ENCODE data around the gene SLIT3. TPM values are rescaled to one million over a fixed set of nuclear protein-coding genes. Genes with fewer than 3 reads are reported as not detected.

SLIT3 gene
- total and polyA plus RNA-seq, 10 of the 15 experiments (the other 5 are each of a cell fraction or from before 2014, with no cell fraction given): 0.05 TPM; not detected in 9

DNA sequence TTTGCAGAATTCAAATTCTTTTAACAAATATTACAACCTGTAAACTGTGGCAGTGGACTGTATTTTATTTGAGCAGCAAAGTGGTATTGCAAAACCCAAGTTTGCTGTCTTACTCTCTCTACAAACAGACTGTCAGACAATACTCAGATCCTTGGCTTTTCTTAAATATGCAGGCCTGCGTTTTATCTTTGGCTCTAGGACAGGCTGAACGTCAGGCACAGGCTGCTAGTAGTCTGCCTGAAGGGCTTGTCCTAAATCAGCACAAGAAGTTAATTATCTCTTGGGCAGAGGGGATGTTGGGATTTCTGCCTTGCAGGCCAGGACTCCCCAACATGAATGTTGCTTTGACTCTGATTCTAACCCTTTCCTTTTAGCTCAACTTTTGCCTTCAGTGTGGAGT is 147.5 kb downstream of the SLIT3 start:
- no TSS peak for BruUV-seq (replicated peaks)

DNA sequence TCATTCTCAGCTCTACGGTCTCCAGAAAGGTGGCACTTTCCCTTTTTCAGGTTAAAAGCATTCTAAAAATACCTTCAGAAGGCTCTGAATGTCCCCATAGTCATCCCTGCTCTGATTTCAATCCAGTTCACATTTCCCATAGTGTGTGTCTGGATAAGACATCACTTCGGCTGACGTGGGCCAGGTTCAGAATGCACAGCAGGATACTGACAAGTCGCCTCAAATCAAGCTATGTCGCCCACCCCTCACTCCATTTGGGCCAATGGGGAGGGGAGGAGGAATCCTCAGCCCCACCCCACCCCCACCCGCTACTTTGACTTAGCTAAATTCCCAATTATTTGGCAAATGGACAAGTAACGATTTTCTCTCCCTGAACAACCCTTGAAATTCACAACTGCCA is 148.0 kb downstream of the SLIT3 start:
- H3K36me3 ChIP-seq (ENCODE audit: control insufficient read depth in 2 of 2, insufficient read depth in 2 of 2, low read length in 1 of 2): no peaks in the 10 kb centered on the region
- ChIA-PET POLR2A (no interaction called here), CTCF (no interaction called here), RAD21 (ENCODE audit: unreplicated experiment) (no interaction called here), SMC1A (ENCODE audit: uncharacterized antibody, unreplicated experiment) (no interaction called here)
- H3K27ac ChIP-seq (ENCODE audit: control insufficient read depth, insufficient read depth): no peak overlapping the region
- no peak overlapping the region for H2AFZ ChIP-seq (ENCODE audit: control insufficient read depth, low read depth, low read length)
- H3K27me3 ChIP-seq (replicated peaks in 1 of 2; ENCODE audit: control insufficient read depth in 2 of 2, insufficient read depth in 2 of 2, low read length in 1 of 2): no peaks in the 10 kb centered on the region
- no peaks in the 10 kb centered on the region for H3K4me1 ChIP-seq (ENCODE audit: control insufficient read depth, insufficient read depth, low read length)
- H4K20me1 ChIP-seq (ENCODE audit: control insufficient read depth, insufficient read depth): no peaks in the 10 kb centered on the region
- BruUV-seq (replicated peaks): no TSS peak
- no peak overlapping the region for H3K4me2 ChIP-seq (ENCODE audit: control insufficient read depth, insufficient read depth)
- no peak for FAIRE-seq
- TF ChIP-seq IKZF1 (conservative IDR thresholded peaks at IDR 0.05): no peak
- TF ChIP-seq, protein P1, sequence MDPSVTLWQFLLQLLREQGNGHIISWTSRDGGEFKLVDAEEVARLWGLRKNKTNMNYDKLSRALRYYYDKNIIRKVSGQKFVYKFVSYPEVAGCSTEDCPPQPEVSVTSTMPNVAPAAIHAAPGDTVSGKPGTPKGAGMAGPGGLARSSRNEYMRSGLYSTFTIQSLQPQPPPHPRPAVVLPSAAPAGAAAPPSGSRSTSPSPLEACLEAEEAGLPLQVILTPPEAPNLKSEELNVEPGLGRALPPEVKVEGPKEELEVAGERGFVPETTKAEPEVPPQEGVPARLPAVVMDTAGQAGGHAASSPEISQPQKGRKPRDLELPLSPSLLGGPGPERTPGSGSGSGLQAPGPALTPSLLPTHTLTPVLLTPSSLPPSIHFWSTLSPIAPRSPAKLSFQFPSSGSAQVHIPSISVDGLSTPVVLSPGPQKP (IDR thresholded peaks at IDR 0.05; ENCODE audit: low read depth, low read length): no peak
- no peak for TF ChIP-seq ZBTB33 (IDR thresholded peaks at IDR 0.05)
- no peak for TF ChIP-seq SMAD5 (IDR thresholded peaks at IDR 0.05; ENCODE audit: low read depth)
- no peak for TF ChIP-seq NBN (IDR thresholded peaks at IDR 0.05)
- TF ChIP-seq NFXL1 (IDR thresholded peaks at IDR 0.05; ENCODE audit: borderline replicate concordance): no peak
- TF ChIP-seq NR2F1 (conservative IDR thresholded peaks at IDR 0.05): no peak
- TF ChIP-seq SP1 (IDR thresholded peaks at IDR 0.05; ENCODE audit: low read depth, low read length): no peak
- intact Hi-C loops (cut with micrococcal nuclease; ENCODE audit: unreplicated experiment): no loop called here
- 28% methylated on average over 7 of the region's 7 CpGs for WGBS (ENCODE audit: insufficient coverage, insufficient replicate concordance, low lambda C conversion rate, missing lambda C conversion rate)
- no peak overlapping the region for H3K4me3 ChIP-seq
- DNase-seq (ENCODE audit: low read depth, low spot score): no peak
- no peaks in the 10 kb centered on the region for H3K79me2 ChIP-seq (ENCODE audit: control insufficient read depth, insufficient read depth, low read length)
- no peak overlapping the region for H3K9ac ChIP-seq (ENCODE audit: control insufficient read depth, insufficient read depth, low read length)
- in situ Hi-C loops (cut with MboI): no loop called here
- no peak for ATAC-seq
- H3K9me3 ChIP-seq (replicated peaks; ENCODE audit: control insufficient read depth, insufficient read depth, low read length): no peaks in the 10 kb centered on the region

More for the DNA sequence above, 147.5 kb downstream of the SLIT3 start:
- DNase-seq (ENCODE audit: low read depth, low spot score) (no peak), ATAC-seq (no peak), FAIRE-seq (no peak)
- H3K9me3 ChIP-seq (replicated peaks; ENCODE audit: control insufficient read depth, insufficient read depth, low read length): no peaks in the 10 kb centered on the region
- no peaks in the 10 kb centered on the region for H3K79me2 ChIP-seq (ENCODE audit: control insufficient read depth, insufficient read depth, low read length)
- TF ChIP-seq GATAD2B (conservative IDR thresholded peaks at IDR 0.05; ENCODE audit: low read depth) (no peak), HCFC1 (IDR thresholded peaks at IDR 0.05; ENCODE audit: low read length) (no peak)
- no peaks in the 10 kb centered on the region for H4K20me1 ChIP-seq (ENCODE audit: control insufficient read depth, insufficient read depth)
- H3K36me3 ChIP-seq (ENCODE audit: control insufficient read depth in 2 of 2, insufficient read depth in 2 of 2, low read length in 1 of 2): no peaks in the 10 kb centered on the region
- H2AFZ ChIP-seq (ENCODE audit: control insufficient read depth, low read depth, low read length): no peak overlapping the region
- SMC1A ChIA-PET (ENCODE audit: uncharacterized antibody, unreplicated experiment): no interaction called here
- H3K27ac ChIP-seq (ENCODE audit: control insufficient read depth, insufficient read depth): no peak overlapping the region
- 0% methylated on average over 2 of the region's 2 CpGs for WGBS (ENCODE audit: insufficient coverage, insufficient replicate concordance, low lambda C conversion rate, missing lambda C conversion rate)
- intact Hi-C loops (cut with micrococcal nuclease; ENCODE audit: unreplicated experiment): no loop called here
- in situ Hi-C loops (cut with MboI): no loop called here
- POLR2A ChIA-PET: no interaction called here
- no peak overlapping the region for H3K4me3 ChIP-seq
- CTCF ChIA-PET: no interaction called here
- no peak overlapping the region for H3K9ac ChIP-seq (ENCODE audit: control insufficient read depth, insufficient read depth, low read length)
- RAD21 ChIA-PET (ENCODE audit: unreplicated experiment): no interaction called here
- H3K4me1 ChIP-seq (ENCODE audit: control insufficient read depth, insufficient read depth, low read length): no peaks in the 10 kb centered on the region
- no peak overlapping the region for H3K4me2 ChIP-seq (ENCODE audit: control insufficient read depth, insufficient read depth)
- no peaks in the 10 kb centered on the region for H3K27me3 ChIP-seq (replicated peaks in 1 of 2; ENCODE audit: control insufficient read depth in 2 of 2, insufficient read depth in 2 of 2, low read length in 1 of 2)
